ENCODE data around the gene SCGB1D1.

Gene SCGB1D1

DNA sequence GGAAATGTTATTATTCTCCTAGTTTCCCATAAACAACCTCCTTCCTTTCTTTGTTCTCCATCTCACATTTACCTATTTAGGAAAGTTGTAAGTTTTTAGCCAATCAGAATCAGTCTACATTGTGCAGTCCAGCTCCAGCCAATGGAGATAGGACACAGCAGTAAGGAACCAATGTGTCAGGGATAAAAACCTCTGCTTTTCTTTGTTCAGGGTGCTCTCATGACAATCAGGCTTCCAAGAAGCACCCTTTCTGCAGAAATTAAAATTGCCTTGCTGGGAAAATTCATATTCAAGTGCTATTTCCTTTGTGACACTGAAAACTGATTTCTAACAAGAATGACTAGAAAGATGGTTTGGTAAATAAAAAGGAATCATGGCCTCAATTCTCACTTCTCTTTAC is 33.1 kb downstream of the SCGB1D1 start:
- no peak for TF ChIP-seq CTCF (IDR thresholded peaks at IDR 0.05; ENCODE audit: low read depth, low read length, missing control alignments)
- H3K4me3 ChIP-seq (replicated peaks; ENCODE audit: low read depth, low read length), result no peak overlapping the region
- peak; percentile 39 for DNase-seq (ENCODE audit: extremely low read depth, low read depth)

DNA sequence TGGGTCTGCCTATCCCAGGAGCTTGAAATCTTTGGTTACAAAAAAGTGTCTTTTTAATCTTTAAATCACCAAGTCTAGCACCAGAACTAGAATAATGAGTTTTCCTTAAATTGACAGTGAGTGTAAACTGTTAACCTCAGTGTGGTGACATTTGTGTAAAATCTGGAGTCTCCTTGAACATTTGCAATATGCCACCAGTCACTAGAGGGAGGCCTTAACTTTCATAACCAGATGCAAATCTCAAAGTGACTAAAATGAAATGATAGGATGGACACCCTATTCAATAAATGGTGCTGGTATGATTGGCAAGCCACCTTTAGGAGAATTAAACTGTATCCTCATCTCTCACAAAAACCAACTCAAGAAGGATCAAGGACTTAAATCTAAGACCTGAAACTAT is 43.7 kb downstream of the SCGB1D1 start:
- DNase-seq (ENCODE audit: extremely low read depth, low read depth), result no peak
- peak; percentile 4 for TF ChIP-seq CTCF (IDR thresholded peaks at IDR 0.05; ENCODE audit: low read depth, low read length, missing control alignments)
- no peak overlapping the region for H3K4me3 ChIP-seq (replicated peaks; ENCODE audit: low read depth, low read length)

GRCh38 chr11:62236187-62236586 is 46.2 kb downstream of the SCGB1D1 start:
- no peak for DNase-seq (ENCODE audit: extremely low read depth, low read depth)
- no peak overlapping the region for H3K4me3 ChIP-seq (replicated peaks; ENCODE audit: low read depth, low read length)
- no peak for TF ChIP-seq CTCF (IDR thresholded peaks at IDR 0.05; ENCODE audit: low read depth, low read length, missing control alignments)

- H3K4me3 ChIP-seq (replicated peaks; ENCODE audit: low read depth, low read length), result no peak overlapping the region
- no peak for DNase-seq (ENCODE audit: extremely low read depth, low read depth)
- no peak for TF ChIP-seq CTCF (IDR thresholded peaks at IDR 0.05; ENCODE audit: low read depth, low read length, missing control alignments)
These were observed 47.5 kb downstream of the SCGB1D1 start for GRCh38 chr11:62237499-62237898.

DNA sequence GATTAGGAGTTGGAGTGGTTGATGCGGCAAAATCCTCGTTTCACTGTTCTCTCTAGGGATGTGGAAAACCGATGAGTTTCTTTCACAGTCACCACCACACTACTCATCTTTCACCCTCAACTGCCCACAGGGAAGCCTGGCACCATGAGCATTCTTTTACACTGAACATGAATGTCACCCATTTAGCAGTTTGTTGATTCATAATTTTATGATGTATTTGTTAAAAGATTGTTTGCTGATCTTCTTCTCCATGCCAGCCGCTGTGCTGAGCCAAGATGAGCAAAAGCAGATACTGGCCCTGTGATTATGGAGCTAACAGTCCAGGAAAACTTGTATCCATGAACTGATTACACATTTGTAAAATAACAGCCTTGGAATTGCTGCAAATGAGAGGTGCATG is 48.1 kb downstream of the SCGB1D1 start:
- no peak for DNase-seq (ENCODE audit: extremely low read depth, low read depth)
- TF ChIP-seq CTCF (IDR thresholded peaks at IDR 0.05; ENCODE audit: low read depth, low read length, missing control alignments), result no peak
- H3K4me3 ChIP-seq (replicated peaks; ENCODE audit: low read depth, low read length), result no peak overlapping the region

GRCh38 chr11:62241095-62241494 is 51.1 kb downstream of the SCGB1D1 start:
- no peak for DNase-seq (ENCODE audit: extremely low read depth, low read depth)
- no peak for TF ChIP-seq CTCF (IDR thresholded peaks at IDR 0.05; ENCODE audit: low read depth, low read length, missing control alignments)
- no peak overlapping the region for H3K4me3 ChIP-seq (replicated peaks; ENCODE audit: low read depth, low read length)

- no peak within 1 kb of the TSS for H3K4me3 ChIP-seq (replicated peaks; ENCODE audit: low read depth, low read length)
- DNase-seq (ENCODE audit: extremely low read depth, low read depth), result no peak
- TF ChIP-seq CTCF (IDR thresholded peaks at IDR 0.05; ENCODE audit: low read depth, low read length, missing control alignments), result no peak
These were observed 52.0 kb downstream of the SCGB1D1 start, which contains the start of gene SCGB1D2 for GRCh38 chr11:62242021-62242420. Gene SCGB1D2, plus strand, starts transcription at chr11:62242239. Its CDS starts 69 bp downstream, at chr11:62242308.
